ENCODE measurements around the gene SP2. TPM values are rescaled to one million over a fixed set of nuclear protein-coding genes. Genes with fewer than 3 reads are reported as not detected.

The SP2 gene
- total RNA-seq, 1 donor from 2014 or later, result 2.2 TPM

DNA sequence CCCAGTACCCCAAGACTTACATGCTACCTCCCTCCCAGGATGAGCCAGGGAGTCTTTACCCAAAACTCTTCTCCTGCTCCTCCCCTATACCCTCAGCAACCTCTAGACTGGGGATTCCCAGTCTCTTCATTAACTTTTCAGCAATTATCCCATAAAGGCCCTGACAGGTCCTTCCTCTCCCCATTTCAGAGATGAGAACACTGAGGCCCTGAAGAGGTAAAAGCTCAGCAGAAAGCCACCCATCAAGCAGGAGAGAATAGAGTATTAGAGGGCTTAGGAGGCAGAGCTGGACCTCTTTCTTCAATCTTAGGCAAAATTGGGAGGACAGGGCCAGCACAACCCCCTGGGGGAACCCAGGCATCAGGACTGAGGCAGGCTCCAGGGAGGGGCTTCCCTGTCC is 39.2 kb upstream of the SP2 start:
- no peaks in the 10 kb centered on the region for H3K36me3 ChIP-seq (ENCODE audit: control insufficient read depth, insufficient read depth, low read length)
- TF ChIP-seq, protein P1, sequence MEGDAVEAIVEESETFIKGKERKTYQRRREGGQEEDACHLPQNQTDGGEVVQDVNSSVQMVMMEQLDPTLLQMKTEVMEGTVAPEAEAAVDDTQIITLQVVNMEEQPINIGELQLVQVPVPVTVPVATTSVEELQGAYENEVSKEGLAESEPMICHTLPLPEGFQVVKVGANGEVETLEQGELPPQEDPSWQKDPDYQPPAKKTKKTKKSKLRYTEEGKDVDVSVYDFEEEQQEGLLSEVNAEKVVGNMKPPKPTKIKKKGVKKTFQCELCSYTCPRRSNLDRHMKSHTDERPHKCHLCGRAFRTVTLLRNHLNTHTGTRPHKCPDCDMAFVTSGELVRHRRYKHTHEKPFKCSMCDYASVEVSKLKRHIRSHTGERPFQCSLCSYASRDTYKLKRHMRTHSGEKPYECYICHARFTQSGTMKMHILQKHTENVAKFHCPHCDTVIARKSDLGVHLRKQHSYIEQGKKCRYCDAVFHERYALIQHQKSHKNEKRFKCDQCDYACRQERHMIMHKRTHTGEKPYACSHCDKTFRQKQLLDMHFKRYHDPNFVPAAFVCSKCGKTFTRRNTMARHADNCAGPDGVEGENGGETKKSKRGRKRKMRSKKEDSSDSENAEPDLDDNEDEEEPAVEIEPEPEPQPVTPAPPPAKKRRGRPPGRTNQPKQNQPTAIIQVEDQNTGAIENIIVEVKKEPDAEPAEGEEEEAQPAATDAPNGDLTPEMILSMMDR (IDR thresholded peaks at IDR 0.05; ENCODE audit: insufficient read depth, low read length, poor library complexity, severe bottlenecking), result no peak
- DNase-seq (ENCODE audit: low read depth), result no peak
- H3K4me3 ChIP-seq (ENCODE audit: low read depth, low read length), result no peak overlapping the region
- H3K27me3 ChIP-seq (ENCODE audit: control insufficient read depth, insufficient read depth, low read length), result peaks cover 28% of the 10 kb centered on the region

- peaks cover 19% of the 10 kb centered on the region for H3K27me3 ChIP-seq (ENCODE audit: control insufficient read depth, insufficient read depth, low read length)
Observed at GRCh38 chr17:47857551-47858455, 38.2 kb upstream of the SP2 start.

GRCh38 chr17:47860386-47860785 is 35.6 kb upstream of the SP2 start:
- DNase-seq (ENCODE audit: low read depth), result no peak
- Histone ChIP-seq H3K4me3 (ENCODE audit: low read depth, low read length) (no peak overlapping the region), H3K27me3 (ENCODE audit: control insufficient read depth, insufficient read depth, low read length) (peaks cover 8% of the 10 kb centered on the region), H3K36me3 (ENCODE audit: control insufficient read depth, insufficient read depth, low read length) (no peaks in the 10 kb centered on the region)
- TF ChIP-seq, protein P1 (IDR thresholded peaks at IDR 0.05; ENCODE audit: insufficient read depth, low read length, poor library complexity, severe bottlenecking), result no peak

More at GRCh38 chr17:47857551-47858455, 38.2 kb upstream of the SP2 start:
- TF ChIP-seq, protein P1 (IDR thresholded peaks at IDR 0.05; ENCODE audit: insufficient read depth, low read length, poor library complexity, severe bottlenecking), result no peak
- Histone ChIP-seq H3K4me3 (ENCODE audit: low read depth, low read length) (no peak overlapping the region), H3K36me3 (ENCODE audit: control insufficient read depth, insufficient read depth, low read length) (no peaks in the 10 kb centered on the region)
- DNase-seq (ENCODE audit: low read depth), result no peak

- H3K4me3 ChIP-seq (ENCODE audit: low read depth, low read length), result no peak overlapping the region
- TF ChIP-seq, protein P1 (IDR thresholded peaks at IDR 0.05; ENCODE audit: insufficient read depth, low read length, poor library complexity, severe bottlenecking), result no peak
- no peaks in the 10 kb centered on the region for H3K27me3 ChIP-seq (ENCODE audit: control insufficient read depth, insufficient read depth, low read length)
- no peaks in the 10 kb centered on the region for H3K36me3 ChIP-seq (ENCODE audit: control insufficient read depth, insufficient read depth, low read length)
- DNase-seq (ENCODE audit: low read depth), result peak; percentile 77
Observed at GRCh38 chr17:47862621-47863440, 33.2 kb upstream of the SP2 start.

DNA sequence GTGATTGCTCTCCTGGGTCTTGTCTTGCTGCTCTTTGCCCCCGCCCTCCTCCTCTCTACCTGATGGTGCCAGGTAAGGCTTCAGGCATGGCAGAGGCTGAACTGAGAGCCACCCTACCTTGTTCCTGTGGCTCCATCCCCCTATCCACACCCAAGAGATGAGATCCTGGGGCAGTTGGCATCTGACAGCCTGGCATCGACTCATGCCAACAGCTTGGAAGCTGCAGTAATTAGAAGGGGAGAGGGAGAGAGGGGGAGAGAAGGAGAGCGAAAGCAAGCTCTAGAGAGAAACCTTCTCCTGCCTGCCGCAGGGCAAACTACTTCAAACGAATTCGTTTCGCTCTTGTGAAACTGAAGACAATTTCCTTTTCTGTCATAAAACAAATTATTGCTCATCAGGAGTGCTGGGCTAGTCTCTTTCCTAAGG is 31.2 kb upstream of the SP2 start:
- no peak for DNase-seq (ENCODE audit: low read depth)
- TF ChIP-seq, protein P1 (IDR thresholded peaks at IDR 0.05; ENCODE audit: insufficient read depth, low read length, poor library complexity, severe bottlenecking), result no peak
- Histone ChIP-seq H3K36me3 (ENCODE audit: control insufficient read depth, insufficient read depth, low read length) (no peaks in the 10 kb centered on the region), H3K4me3 (ENCODE audit: low read depth, low read length) (no peak overlapping the region), H3K27me3 (ENCODE audit: control insufficient read depth, insufficient read depth, low read length) (no peaks in the 10 kb centered on the region)

Data from kidney epithelial cell (primary cell).